SJSA1 (cell line): Measurements from ENCODE around the gene FAM184B. TPM values are rescaled to one million over a fixed set of nuclear protein-coding genes. Genes with fewer than 3 reads are reported as not detected.
"Not testable (repeated sequence)": the region's sequence is repeated elsewhere in the genome, so short reads cannot be mapped to it uniquely, and the experiment has no call there.

Experiments
- DNase-seq, 2 experiments: peaks; one replicate each; pipeline ENCODE4 v3.0.0-alpha.2; 2015 to 2020; ENCODE audit warnings: low spot score in 2 of 2, low read depth in 1 of 2
- H3K27ac ChIP-seq: fragments of 250-450 bp; sonication (Bioruptor Pico); 2 replicates; pipeline ENCODE4 v1.5.1; 2020; ENCODE audit warnings: mild to moderate bottlenecking, moderate library complexity
- H3K27me3 ChIP-seq: fragments of 250-450 bp; sonication (Bioruptor Pico); replicated peaks from 2 replicates; pipeline ENCODE4 v1.5.1; 2020; ENCODE audit warnings: mild to moderate bottlenecking, moderate library complexity
- H3K36me3 ChIP-seq: fragments of 250-450 bp; sonication (Bioruptor Pico); 2 replicates; pipeline ENCODE4 v1.5.1; 2020; ENCODE audit warnings: mild to moderate bottlenecking
- H3K4me1 ChIP-seq: fragments of 250-450 bp; sonication (Bioruptor Pico); replicated peaks from 2 replicates; pipeline ENCODE4 v1.6.1; 2021; ENCODE audit warnings: mild to moderate bottlenecking
- H3K4me3 ChIP-seq: fragments of 250-450 bp; sonication (Bioruptor Pico); 2 replicates; pipeline ENCODE4 v1.5.1; 2020; ENCODE audit warnings: mild to moderate bottlenecking
- H3K9me3 ChIP-seq: fragments of 250-450 bp; sonication (Bioruptor Pico); replicated peaks from 2 replicates; pipeline ENCODE4 v1.5.1; 2020; ENCODE audit warnings: mild to moderate bottlenecking
- total RNA-seq: library from RNA; depleted of rRNA; stranded (reverse); fragments of >200 nt; shearing (Covaris generic); gene quantifications from 2 replicates; pipeline ENCODE4 v1.2.3, GENCODE V29; 2014

FAM184B gene
- total RNA-seq, 1 experiment from 2014 or later, result not detected

DNA sequence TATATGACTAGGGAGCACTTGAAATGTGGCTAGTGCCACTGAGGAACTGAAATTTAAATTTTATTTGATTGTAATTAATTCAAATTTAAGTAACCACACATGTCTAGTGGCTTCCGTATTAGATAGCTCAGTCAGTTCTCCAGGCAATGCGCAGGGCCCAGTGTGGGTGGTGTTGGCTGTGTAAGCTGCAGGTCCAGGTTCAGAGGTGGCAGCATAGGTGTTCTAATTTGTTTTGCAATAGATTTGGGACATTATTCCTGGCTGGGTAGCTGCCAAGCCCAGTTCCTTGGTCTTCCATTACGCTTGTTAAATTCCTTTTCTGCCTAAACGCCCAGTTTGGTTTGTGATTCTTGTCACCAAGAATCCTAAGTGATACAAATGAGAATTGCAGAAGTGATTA lies 79.5 kb downstream of the FAM184B start:
- no peaks in the 10 kb centered on the region for H3K4me1 ChIP-seq
- H3K9me3 ChIP-seq, result no peaks in the 10 kb centered on the region
- H3K27ac ChIP-seq, result no peak overlapping the region
- no peak overlapping the region for H3K4me3 ChIP-seq
- no peaks in the 10 kb centered on the region for H3K27me3 ChIP-seq
- no peak for DNase-seq
- no peaks in the 10 kb centered on the region for H3K36me3 ChIP-seq

DNA sequence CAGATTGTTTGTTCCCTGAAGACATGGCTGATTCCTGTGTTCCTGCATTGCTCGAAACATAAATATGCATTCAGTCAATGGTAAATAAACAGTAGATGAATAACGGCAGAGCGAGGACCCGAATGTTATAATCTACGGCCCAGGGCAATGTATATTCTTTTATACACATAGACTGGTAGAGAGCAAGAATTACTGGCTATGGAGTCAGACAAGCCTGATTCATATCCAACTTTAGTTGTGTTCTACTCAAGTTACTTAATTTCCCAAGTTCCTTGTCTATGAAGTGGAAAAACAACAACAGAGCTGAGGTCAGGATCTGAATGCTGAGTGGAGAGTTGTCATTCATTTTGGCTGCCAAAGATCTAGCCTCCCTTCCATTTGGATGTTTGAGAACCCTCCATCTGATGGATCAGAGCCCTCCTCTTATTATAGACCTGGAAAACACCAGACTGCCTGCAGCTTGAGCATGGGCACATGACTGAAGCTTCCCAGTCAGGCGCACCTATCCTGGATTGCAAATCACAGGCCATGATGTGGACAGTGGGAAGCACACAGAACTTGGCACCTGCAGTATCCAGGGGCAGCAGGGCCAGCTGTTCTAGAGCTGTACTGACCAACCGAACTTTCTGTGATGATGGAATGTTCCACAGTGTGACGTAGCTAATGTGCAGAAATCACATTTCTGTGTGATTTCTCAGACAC lies 80.1 kb downstream of the FAM184B start:
- no peaks in the 10 kb centered on the region for H3K9me3 ChIP-seq
- no peak overlapping the region for H3K27ac ChIP-seq
- H3K36me3 ChIP-seq, result no peaks in the 10 kb centered on the region
- H3K4me3 ChIP-seq, result no peak overlapping the region
- DNase-seq, result no peak
- no peaks in the 10 kb centered on the region for H3K27me3 ChIP-seq
- no peaks in the 10 kb centered on the region for H3K4me1 ChIP-seq

DNA sequence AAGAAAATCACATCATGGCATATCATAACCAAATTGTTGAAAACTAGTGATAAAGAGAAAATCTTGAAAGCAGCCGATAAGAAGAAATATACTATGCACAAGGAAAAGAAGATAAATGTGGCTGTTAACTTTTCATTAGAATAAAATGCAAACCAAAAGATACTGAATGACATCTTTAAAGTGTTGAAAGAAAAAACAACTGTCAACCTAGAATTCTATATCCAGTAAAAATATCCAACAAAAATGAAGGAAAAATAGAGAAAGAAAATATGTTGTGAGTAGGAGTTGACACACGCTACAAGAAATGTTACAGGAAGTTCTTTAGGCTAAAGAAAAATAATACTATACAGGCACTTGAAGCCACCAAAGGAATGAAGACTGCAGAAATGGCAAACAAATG lies 82.0 kb downstream of the FAM184B start:
- Histone ChIP-seq H3K27ac (no peak overlapping the region), H3K4me1 (no peaks in the 10 kb centered on the region)
- DNase-seq, result no peak

DNA sequence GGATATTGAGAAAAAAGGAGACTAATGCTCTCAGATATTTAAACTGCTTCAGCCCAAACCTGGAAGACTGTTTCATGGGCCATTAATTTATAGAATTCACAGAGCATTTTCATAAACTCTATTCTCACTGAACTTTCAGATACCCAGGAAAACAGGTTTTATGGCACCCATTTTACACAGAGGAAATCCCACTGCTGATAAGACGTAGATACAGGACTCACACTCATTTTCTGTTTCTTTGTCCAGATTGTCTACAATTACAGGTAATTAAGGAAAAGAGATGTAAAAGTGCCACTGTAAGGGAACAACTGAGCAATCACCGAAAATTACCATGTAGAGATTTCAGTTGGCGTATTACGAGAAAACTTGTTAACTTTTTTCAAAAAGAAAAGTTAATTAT lies 83.3 kb downstream of the FAM184B start:
- H3K27me3 ChIP-seq, result no peaks in the 10 kb centered on the region
- no peak overlapping the region for H3K27ac ChIP-seq
- no peaks in the 10 kb centered on the region for H3K4me1 ChIP-seq
- H3K4me3 ChIP-seq, result no peak overlapping the region
- no peak for DNase-seq
- no peaks in the 10 kb centered on the region for H3K36me3 ChIP-seq
- no peaks in the 10 kb centered on the region for H3K9me3 ChIP-seq

More for the DNA sequence above, 82.0 kb downstream of the FAM184B start:
- Histone ChIP-seq H3K27me3 (no peaks in the 10 kb centered on the region), H3K9me3 (no peaks in the 10 kb centered on the region), H3K4me3 (no peak overlapping the region), H3K36me3 (no peaks in the 10 kb centered on the region)

DNA sequence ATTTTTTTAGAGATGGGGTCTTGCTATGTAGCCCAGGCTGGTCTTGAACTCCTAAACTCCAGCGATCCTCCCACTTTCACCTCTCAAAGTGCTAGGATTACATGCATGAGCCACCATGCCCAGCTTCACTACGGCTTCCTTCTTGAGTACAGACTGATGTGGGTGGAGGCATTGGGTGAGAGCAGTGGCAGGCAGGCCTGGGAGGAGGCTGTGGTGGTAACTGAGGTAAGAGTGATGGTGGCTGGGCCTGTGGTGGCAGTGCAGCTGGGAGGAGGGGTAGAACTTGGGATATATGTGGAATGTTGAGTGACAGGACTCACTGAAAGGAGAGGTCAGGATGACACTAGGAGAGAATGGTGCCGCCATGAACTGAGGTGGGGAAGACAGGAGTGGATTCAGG lies 86.1 kb downstream of the FAM184B start:
- Histone ChIP-seq H3K4me1 (no peaks in the 10 kb centered on the region), H3K4me3 (no peak overlapping the region), H3K36me3 (no peaks in the 10 kb centered on the region), H3K27ac (no peak overlapping the region), H3K27me3 (no peaks in the 10 kb centered on the region), H3K9me3 (no peaks in the 10 kb centered on the region)
- no peak for DNase-seq

DNA sequence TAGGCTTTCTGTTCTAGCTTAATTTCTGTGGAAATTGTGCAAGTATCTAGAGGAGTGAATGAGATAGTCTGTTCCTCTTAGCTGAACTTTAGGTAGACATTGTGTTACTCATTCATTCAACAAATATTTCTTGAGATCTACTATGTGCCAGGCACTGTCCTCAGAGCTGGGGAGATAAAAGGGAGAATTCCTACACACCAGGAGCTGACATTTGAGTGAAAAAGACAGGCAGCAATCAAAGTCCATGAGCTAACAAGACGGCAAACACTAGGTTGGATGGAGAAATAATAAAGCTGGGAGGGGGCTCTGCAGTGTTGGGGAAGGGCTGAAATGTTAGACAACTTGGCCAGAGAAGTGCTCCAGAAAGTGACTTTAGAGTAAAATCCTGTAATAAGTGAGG lies 86.9 kb downstream of the FAM184B start:
- Histone ChIP-seq H3K27ac (no peak overlapping the region), H3K4me1 (no peaks in the 10 kb centered on the region), H3K9me3 (no peaks in the 10 kb centered on the region), H3K36me3 (no peaks in the 10 kb centered on the region), H3K4me3 (no peak overlapping the region), H3K27me3 (no peaks in the 10 kb centered on the region)
- no peak for DNase-seq

DNA sequence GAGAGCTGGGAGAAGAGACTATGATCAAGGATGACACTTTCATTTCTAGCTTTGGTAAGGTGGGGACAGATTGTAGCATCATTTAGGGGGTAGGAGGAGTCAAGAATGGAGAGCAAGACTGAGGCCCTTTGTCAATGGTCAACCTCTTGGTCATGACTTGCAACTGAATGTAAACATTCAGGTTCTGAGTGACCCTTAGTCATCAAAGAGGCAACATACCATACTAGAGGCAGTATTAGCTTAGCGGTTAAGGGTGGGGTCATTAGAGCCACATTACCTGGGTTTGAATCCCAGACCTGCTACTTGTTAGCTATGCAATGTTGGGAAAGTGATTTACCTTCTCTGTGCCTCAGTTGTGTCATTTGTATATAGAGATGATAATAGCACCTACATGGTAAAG lies 90.5 kb downstream of the FAM184B start:
- DNase-seq, result no peak
- no peak overlapping the region for H3K4me3 ChIP-seq
- H3K36me3 ChIP-seq, result no peaks in the 10 kb centered on the region
- H3K9me3 ChIP-seq, result no peaks in the 10 kb centered on the region
- no peaks in the 10 kb centered on the region for H3K27me3 ChIP-seq
- no peak overlapping the region for H3K27ac ChIP-seq
- no peaks in the 10 kb centered on the region for H3K4me1 ChIP-seq

DNA sequence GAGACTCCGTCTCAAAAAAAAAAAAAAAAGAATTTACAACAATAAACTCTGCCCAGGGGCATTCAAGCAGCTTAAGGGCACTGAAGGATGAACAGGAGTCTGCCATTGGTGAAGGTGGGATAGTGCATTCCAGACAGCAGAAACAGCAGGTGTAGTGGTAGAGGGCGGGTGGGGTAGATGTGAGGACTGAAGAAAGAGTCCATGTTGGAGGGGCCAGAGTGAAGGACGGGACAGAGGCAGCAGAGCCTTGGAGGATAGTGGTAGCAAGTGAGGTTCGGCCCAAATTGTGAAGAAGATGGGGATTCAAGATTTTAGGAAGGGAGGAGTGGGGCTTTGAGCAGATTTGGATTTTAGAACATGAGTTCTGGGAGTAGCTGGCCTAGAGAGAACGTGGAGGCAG lies 91.3 kb downstream of the FAM184B start:
- no peak for DNase-seq
- Histone ChIP-seq H3K9me3 (no peaks in the 10 kb centered on the region), H3K4me3 (no peak overlapping the region), H3K27me3 (no peaks in the 10 kb centered on the region), H3K4me1 (no peaks in the 10 kb centered on the region), H3K27ac (no peak overlapping the region), H3K36me3 (no peaks in the 10 kb centered on the region)

DNA sequence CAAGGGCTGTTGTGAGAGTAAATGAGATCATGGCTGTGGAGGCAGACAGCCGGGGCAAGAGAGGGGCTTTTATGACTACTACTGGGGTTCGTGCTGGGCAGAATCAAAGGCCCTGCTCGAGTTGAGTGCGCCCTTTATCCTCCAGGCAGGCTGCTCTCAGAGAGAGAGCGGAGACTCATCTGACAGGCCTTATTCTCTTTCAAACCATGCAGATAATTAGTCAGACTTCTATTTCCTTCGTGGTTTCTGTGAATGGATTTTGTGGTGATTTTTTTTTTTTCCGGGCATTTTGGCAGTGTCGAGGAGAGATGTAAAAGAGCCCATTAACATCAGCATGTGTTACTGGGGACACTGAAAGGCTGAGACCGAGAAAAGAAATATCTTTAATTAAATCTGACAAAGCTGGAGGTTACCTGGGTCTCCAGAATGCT lies 93.4 kb downstream of the FAM184B start:
- no peak overlapping the region for H3K4me3 ChIP-seq
- no peaks in the 10 kb centered on the region for H3K27me3 ChIP-seq
- DNase-seq, result no peak
- H3K4me1 ChIP-seq, result no peaks in the 10 kb centered on the region
- no peaks in the 10 kb centered on the region for H3K9me3 ChIP-seq
- no peaks in the 10 kb centered on the region for H3K36me3 ChIP-seq
- H3K27ac ChIP-seq, result no peak overlapping the region

DNA sequence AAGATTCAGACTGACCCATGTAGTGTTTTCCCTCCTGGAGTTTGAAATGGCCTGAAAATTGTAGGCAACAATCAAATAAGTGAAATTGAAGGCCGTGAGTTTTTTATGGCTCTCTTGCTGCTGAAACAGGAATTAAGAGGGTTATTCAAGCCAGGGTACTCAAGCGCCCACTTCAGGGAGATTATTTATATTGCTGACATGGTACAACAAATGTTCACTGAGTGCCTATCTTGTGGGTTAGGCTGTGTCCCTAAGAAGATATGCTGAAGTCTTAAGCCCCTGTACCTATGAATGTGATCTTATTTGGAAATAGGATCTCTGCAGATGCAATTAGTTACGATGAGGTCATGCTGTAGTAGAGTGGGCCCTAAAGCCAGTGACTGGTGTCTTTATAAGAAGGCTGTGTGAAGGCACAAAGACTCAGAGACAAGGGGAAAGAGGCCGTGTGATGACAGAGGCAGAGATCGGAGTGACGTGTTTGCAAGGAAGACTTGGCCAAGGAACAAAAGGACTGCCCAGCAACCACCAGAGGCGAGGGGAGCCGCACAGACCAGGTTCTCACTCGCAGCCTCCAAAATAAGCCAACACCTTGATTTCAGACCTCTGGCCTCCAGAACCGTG lies 94.1 kb downstream of the FAM184B start:
- no peak for DNase-seq
- no peaks in the 10 kb centered on the region for H3K27me3 ChIP-seq
- no peaks in the 10 kb centered on the region for H3K9me3 ChIP-seq
- H3K27ac ChIP-seq, result no peak overlapping the region
- H3K4me3 ChIP-seq, result no peak overlapping the region
- no peaks in the 10 kb centered on the region for H3K36me3 ChIP-seq
- H3K4me1 ChIP-seq, result no peaks in the 10 kb centered on the region

DNA sequence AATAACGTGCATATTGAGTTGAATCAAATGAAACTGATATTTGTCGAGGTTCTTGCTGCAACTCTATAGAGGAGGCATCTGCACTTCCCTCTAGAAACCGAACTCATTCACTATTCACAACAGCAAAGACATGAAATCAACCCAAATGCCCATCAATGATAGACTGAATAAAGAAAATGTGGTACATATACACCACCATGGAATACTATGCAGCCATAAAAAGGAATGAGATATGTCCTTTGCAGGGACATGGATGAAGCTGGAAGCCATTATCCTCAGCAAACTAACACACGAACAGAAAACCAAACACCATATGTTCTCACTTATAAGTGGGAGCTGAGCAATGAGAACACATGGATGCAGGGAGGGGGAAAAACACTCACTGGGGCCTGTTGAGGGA lies 96.8 kb downstream of the FAM184B start:
- not testable (repeated sequence) for H3K36me3 ChIP-seq, DNase-seq, H3K4me1 ChIP-seq, H3K27ac ChIP-seq, H3K4me3 ChIP-seq, H3K9me3 ChIP-seq, H3K27me3 ChIP-seq

DNA sequence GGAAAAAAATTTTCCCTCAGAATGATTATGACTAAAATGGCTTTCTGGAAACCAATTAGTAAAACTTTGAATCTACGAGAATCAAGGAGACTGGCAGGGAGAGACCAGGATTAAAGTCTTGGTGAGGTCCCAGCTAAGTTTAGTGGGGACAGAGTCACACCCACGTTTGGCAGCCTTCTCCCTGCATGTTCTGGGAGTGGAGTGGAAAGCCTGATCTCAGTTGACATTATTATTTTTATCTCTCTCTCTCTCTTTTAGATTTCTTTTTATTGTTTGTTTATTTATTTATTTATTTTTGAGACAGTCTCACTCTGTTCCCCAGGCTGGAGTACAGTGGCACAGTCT lies 99.2 kb downstream of the FAM184B start:
- Histone ChIP-seq H3K9me3 (no peaks in the 10 kb centered on the region), H3K36me3 (no peaks in the 10 kb centered on the region), H3K27ac (no peak overlapping the region), H3K27me3 (no peaks in the 10 kb centered on the region), H3K4me1 (no peaks in the 10 kb centered on the region), H3K4me3 (no peak overlapping the region)
- no peak for DNase-seq

DNA sequence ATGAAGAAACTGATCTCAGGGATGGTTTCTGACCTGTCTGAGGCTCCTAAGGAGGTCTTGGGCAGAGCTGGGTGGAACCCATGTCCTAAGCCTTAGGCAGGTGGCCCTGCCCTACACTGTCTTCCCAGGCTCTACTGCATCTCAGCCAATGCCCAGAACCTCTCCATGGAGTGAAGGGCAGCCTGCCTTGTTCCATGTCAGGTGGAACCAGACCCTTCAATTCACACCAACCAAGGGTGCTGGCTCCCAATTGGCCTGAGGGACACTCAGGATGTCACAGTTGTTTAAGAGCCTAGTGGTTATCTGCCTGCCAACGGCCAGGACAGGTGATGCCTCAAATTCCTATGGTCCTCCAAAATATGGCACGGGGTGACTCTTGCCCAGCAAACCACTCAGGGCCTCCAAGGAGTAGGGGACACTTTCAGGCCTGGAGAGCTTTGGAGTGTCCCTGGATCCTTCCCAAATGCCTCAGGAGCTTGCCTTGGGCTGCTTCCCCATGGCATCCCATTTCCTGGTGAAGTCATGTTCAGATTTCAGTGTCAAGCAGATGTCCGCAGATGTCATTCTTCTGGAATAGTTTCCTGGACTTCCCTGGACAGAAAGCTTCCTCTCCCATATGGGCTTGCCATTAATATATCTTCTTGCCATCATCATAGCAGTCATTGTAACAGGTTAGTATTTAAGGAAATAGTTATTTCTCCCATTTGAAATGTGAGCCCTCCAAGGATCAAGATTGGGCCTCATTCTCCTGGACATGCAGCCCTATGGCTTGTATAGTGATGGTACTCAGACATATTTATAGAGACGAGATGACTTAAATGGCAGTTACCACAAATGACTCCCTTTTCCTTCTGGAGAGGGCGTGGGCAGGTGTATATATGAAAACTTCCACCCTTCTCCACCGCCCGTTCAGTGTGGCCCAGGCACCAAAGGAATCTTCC lies 99.9 kb downstream of the FAM184B start:
- DNase-seq, result no peak
- no peaks in the 10 kb centered on the region for H3K9me3 ChIP-seq
- H3K36me3 ChIP-seq, result no peaks in the 10 kb centered on the region
- no peak overlapping the region for H3K27ac ChIP-seq
- no peaks in the 10 kb centered on the region for H3K4me1 ChIP-seq
- H3K27me3 ChIP-seq, result no peaks in the 10 kb centered on the region
- no peak overlapping the region for H3K4me3 ChIP-seq
